Colon (tissue), 2 donors: ENCODE measurements around the gene CENPL.
"Not testable (repeated sequence)": the region's sequence is repeated elsewhere in the genome, so short reads cannot be mapped to it uniquely, and the experiment has no call there.

Experiments
- FAIRE-seq: peaks from 2 replicates; lab custom pipeline; 2012; peaks lifted over from hg19 to GRCh38; lab: Jason Lieb, UNC
- donor health status: control.
- donor health status: control.

CENPL gene

GRCh38 chr1:173824315-173825081 lies at the start of gene CENPL, which contains the start of gene DARS2:
TSS of gene CENPL (minus strand) at chr1:173824883. CDS start at chr1:173811299, 13,584 bp downstream.
TSS of gene DARS2 (plus strand) at chr1:173824673. CDS start at chr1:173825230, 557 bp downstream.
- FAIRE-seq: peak; percentile 36

DNA sequence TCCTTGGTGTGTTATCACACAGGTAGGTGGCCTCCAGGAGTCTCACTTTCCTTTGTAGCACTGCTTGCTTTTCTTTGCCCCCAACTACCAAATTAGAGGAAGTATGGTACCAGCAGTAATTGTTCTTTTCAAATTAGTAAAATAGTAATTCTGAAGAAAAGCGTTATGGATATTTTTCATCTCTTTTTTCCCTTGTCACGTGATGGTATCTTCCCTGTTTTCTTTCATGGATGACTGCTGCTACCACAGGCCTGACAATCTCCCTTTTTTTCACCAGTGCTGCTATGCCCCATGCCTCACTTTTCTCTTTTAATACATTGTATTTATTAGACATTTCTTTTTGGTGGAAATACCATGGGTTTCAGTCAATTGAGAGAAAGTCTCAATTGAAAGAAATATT lies 46.8 kb upstream of the CENPL start:
- no peak for FAIRE-seq

GRCh38 chr1:173871091-173871490 lies 46.4 kb upstream of the CENPL start:
- FAIRE-seq: no peak

DNA sequence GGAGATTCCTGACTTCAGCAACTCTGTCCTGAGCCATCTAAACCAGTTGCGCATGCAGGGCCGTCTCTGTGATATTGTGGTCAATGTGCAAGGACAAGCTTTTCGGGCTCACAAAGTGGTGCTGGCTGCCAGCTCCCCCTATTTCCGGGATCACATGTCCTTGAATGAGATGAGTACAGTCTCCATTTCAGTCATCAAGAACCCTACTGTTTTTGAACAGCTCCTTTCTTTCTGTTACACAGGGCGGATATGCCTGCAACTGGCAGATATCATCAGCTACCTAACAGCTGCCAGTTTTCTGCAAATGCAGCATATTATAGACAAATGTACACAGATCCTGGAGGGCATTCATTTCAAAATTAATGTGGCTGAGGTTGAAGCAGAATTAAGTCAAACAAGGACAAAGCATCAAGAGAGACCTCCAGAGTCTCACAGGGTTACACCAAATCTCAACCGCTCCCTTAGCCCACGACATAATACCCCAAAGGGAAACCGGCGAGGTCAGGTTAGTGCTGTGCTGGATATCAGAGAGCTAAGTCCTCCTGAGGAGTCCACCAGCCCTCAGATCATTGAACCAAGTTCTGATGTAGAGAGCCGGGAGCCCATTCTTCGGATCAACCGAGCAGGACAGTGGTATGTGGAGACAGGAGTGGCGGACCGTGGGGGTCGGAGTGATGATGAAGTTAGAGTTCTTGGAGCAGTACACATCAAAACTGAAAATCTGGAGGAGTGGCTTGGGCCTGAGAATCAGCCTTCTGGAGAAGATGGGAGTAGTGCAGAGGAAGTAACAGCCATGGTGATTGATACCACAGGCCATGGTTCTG lies 45.8 kb upstream of the CENPL start:
- no peak for FAIRE-seq

DNA sequence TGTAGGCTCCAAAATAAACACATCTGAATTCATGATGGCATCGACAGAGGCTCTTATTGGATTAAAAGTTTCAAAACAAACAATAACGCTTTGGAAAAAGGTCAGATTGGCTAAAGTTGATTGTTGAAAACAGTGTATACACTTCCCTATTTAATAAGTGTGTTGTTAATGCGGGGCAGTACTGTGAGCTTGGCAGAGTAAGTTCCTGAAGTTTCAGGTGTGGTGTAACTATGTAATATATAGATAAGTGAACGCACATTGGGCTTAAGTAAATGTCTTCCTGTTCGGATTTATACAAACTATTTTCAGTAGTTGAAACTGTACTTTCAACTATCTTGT lies 44.3 kb upstream of the CENPL start:
- FAIRE-seq: no peak

DNA sequence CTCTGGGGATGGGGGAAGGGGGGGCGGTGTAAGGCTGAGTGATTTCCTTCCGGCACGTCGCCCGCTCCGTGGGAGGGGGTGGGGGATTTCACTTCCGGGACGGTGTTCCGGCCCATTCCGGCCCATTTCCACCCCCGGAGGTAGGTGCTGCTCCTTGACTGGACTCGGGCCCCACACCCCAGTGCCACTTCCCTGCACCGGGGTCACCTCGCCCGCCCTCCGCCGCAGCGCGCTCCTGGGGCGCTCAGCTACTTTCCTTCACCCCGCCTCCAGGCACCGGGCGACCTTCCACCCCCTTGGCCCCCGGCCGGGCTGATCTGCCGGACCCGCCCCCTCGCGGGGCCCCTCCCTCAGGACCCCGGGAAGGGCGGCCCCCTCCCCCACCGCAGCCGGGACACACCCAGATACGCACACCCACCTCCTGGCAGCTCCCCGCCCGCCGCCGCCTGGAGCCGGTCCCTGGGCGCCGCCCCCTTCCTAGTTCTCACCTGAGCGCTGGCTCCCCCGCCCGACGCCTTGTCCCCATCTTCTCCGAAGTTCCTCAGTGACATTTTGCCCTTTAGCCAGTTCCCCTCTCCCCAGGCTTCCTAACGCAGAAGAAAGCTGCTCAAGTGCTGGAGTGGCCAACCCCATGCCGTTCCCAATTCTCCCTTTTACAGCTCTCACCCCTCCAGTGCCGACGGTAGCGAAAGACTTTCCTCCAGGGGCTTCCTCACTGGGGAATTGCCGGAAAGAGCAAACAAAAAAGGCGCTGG lies 43.8 kb upstream of the CENPL start, which contains the start of gene ZBTB37:
Gene ZBTB37, plus strand, starts transcription at position 115 of the 755 bp plus-strand sequence. CDS start 1,846 bp downstream, outside the sequence.
- FAIRE-seq: no peak

- peak; percentile 10 for FAIRE-seq
Measured at GRCh38 chr1:173867753-173868265, 43.1 kb upstream of the CENPL start, which contains the start of gene GAS5. TSS of gene GAS5 (minus strand) at chr1:173867989.

DNA sequence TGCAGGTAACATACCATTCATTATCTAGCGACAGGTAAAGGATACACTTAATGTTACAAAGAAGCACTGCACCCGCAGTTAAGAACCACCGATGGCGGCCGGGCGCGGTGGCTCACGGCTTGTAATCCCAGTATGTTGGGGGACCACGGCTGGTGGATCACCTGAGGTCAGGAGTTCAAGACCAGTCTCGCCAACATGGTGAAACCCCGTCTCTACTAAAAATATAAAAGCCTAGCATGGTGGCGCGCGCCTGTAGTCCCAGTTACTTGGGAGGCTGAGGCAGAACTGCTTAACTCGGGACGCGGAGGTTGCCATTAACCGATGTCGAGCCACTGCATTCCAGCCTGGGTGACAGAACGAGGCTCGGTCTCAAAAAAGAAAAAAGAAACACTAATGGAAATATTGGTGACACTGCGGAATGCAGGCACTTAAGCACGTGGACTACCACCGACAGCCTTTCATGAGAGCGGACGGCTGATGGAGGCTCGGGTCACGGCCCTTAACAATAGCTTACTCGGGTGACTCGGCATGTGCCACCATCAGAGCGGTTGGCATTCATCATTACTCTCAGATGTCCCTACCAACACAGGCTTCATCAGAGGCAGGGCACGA lies 42.6 kb upstream of the CENPL start:
- no peak for FAIRE-seq

GRCh38 chr1:173866413-173867115 lies 41.9 kb upstream of the CENPL start:
- no peak for FAIRE-seq

- FAIRE-seq: no peak
Measured at GRCh38 chr1:173865468-173866164, 40.9 kb upstream of the CENPL start.

GRCh38 chr1:173864179-173864867 lies 39.6 kb upstream of the CENPL start:
- FAIRE-seq: no peak

DNA sequence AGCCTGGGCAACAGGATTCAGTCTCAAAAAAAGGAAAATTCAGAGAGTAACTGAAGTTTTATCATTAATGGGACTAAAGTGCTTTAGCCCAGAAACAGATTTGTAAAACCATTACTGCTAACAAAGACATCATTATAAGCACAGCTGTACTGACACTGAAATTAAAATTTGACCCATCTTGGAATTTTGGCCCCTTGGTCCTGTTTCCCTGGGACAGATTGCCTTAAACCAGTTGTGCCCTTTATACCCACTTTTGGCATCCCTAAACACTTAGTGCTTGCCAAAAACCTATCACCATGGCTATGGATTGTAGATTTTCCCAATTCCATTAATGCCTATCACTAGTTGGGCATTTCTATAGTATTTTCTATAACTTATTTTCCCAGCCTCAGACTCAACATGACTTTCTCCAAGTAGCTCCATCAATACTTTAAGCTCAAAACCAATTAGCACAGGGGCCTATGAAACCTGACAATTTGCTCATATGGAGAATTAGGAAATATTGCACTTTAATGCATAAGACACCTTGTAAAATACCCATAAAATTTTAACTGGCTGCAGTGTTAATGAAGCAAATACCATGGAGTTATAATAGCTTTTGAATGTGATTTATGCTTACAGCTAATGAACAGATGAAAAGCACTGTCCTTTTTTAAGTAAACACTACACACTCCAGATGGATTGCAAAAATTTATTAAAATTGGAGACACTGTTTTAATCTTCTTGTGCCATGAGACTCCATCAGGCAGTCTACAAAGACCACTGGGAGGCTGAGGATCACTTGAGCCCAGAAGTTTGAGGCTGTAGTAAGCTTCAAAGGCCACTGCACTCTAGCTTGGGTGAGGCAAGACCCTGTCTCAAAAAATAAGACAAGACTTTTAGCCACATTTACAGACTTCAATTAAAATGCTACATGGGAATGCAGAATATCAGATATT lies 38.8 kb upstream of the CENPL start:
- no peak for FAIRE-seq

GRCh38 chr1:173862769-173863223 lies 38.1 kb upstream of the CENPL start:
- no peak for FAIRE-seq

GRCh38 chr1:173862146-173862768 lies 37.6 kb upstream of the CENPL start:
- FAIRE-seq: not testable (repeated sequence)

DNA sequence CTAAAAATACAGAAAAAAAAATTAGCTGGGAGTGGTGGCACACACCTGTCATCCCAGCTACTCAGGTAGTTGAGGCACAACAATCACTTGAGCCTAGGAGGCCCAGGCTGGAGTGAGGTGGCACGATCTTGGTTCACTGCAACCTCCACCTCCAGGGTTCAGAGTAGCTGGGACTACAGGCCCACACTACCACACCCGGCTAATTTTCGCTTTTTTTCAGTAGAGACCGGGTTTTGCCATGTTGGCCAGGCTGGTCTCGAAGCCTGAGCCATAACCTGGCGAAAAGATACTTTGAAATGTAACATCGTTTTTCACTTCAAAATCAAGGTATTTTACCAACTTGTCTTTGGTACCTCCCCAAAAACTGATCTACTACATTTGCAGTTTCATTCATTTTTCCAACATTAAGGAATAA lies 37.1 kb upstream of the CENPL start:
- no peak for FAIRE-seq

- FAIRE-seq: no peak
Measured at GRCh38 chr1:173860065-173860464, 35.4 kb upstream of the CENPL start.

DNA sequence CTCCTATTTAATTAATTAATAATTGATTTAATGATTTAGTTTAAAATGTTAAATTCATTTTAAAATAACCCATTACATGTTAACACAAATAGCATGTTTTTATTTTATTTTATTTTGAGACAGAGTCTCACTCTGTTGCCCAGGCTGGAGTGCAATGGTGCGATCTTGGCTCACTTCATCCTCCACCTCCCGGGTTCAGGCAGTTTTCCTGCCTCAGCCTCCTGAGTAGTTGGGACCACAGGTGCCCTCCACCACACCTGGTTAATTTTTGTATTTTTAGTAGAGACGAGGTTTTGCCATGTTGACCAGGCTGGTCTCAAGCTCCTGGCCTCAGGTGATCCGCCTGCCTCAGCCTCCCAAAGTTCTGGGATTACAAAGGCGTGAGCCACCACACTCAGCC lies 34.9 kb upstream of the CENPL start:
- not testable (repeated sequence) for FAIRE-seq

GRCh38 chr1:173857363-173857917 lies 32.8 kb upstream of the CENPL start:
- no peak for FAIRE-seq
